Measurements from ENCODE around the gene FBXO40. TPM values are rescaled to one million over a fixed set of nuclear protein-coding genes. Genes with fewer than 3 reads are reported as not detected.

Gene FBXO40
- total RNA-seq, 2 donors from 2014 or later = not detected

DNA sequence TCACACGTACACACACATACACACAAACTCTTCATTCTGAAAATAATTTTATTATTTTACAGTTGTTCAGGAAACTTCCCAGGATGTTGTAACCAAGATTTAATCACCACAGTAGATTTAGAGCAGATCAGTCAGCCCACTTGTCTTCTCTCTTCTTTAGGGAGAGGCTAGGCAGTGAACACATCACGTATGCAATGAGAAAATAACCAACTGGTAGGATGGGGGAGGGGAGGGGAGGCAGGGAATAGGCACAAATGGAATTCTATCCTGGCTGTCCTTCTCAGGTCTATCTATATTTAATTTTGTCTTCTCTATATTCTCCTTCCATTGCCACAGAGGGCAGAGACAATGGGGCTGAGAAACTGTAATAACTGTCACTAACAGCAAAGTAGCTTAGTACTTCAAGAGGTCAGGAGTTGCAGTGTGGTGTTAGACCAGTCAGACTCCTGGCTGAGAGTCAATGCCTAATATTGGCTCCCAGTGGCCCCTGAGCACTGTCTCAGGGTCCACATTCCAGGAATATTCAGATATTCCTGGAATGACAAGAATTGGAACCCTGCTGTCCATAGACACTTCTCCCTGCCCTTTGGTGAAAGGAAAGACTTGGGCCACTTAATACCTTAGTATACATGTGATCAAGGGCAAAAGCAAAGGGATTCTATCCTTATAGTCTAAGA is 70.1 kb downstream of the FBXO40 start:
- peaks cover 75% of the 10 kb centered on the region for H3K36me3 Mint-ChIP-seq (ENCODE audit: low read depth)
- no peaks in the 10 kb centered on the region for H3K27me3 Mint-ChIP-seq
- H3K4me1 Mint-ChIP-seq = peaks cover 11% of the 10 kb centered on the region
- H3K4me3 Mint-ChIP-seq = no peak overlapping the region
- no peak overlapping the region for H3K27ac Mint-ChIP-seq
- peaks cover 4% of the 10 kb centered on the region for H3K9me3 Mint-ChIP-seq
- ATAC-seq (replicated peaks) = no peak

- Mint-ChIP-seq H3K36me3 (ENCODE audit: low read depth) (peaks cover 71% of the 10 kb centered on the region), H3K4me3 (no peak overlapping the region)
These were observed 72.3 kb downstream of the FBXO40 start for GRCh38 chr3:121665488-121665887.

GRCh38 chr3:121667333-121667732 is 74.2 kb downstream of the FBXO40 start:
- ATAC-seq (replicated peaks) = no peak
- H3K4me1 Mint-ChIP-seq = no peaks in the 10 kb centered on the region
- no peaks in the 10 kb centered on the region for H3K9me3 Mint-ChIP-seq
- H3K4me3 Mint-ChIP-seq = no peak overlapping the region
- peaks cover 86% of the 10 kb centered on the region for H3K36me3 Mint-ChIP-seq (ENCODE audit: low read depth)
- H3K27ac Mint-ChIP-seq = no peak overlapping the region
- H3K27me3 Mint-ChIP-seq = no peaks in the 10 kb centered on the region

More at GRCh38 chr3:121665488-121665887, 72.3 kb downstream of the FBXO40 start:
- no peak for ATAC-seq (replicated peaks)
- Mint-ChIP-seq H3K4me1 (peaks cover 6% of the 10 kb centered on the region), H3K27ac (no peak overlapping the region), H3K9me3 (peaks cover 4% of the 10 kb centered on the region), H3K27me3 (no peaks in the 10 kb centered on the region)

- H3K36me3 Mint-ChIP-seq (ENCODE audit: low read depth) = peaks cover 97% of the 10 kb centered on the region
- H3K4me3 Mint-ChIP-seq = no peak overlapping the region
These were observed 77.5 kb downstream of the FBXO40 start for GRCh38 chr3:121670676-121671075.

GRCh38 chr3:121677141-121677540 is 84.0 kb downstream of the FBXO40 start:
- no peaks in the 10 kb centered on the region for H3K27me3 Mint-ChIP-seq
- no peak overlapping the region for H3K27ac Mint-ChIP-seq
- peaks cover 100% of the 10 kb centered on the region for H3K36me3 Mint-ChIP-seq (ENCODE audit: low read depth)
- H3K4me1 Mint-ChIP-seq = no peaks in the 10 kb centered on the region
- no peak overlapping the region for H3K4me3 Mint-ChIP-seq
- H3K9me3 Mint-ChIP-seq = no peaks in the 10 kb centered on the region
- no peak for ATAC-seq (replicated peaks)

More at GRCh38 chr3:121670676-121671075, 77.5 kb downstream of the FBXO40 start:
- no peak overlapping the region for H3K27ac Mint-ChIP-seq
- no peaks in the 10 kb centered on the region for H3K4me1 Mint-ChIP-seq
- ATAC-seq (replicated peaks) = no peak
- no peaks in the 10 kb centered on the region for H3K27me3 Mint-ChIP-seq
- no peaks in the 10 kb centered on the region for H3K9me3 Mint-ChIP-seq

Other genes with a start within 250 kb of the FBXO40 start
- 10 to 100 TPM; 11.8 to 19.0 TPM for gene POLQ, start 47.4 kb upstream of the FBXO40 start, total RNA-seq
- not detected for gene ARGFX, start 25.4 kb upstream of the FBXO40 start, total RNA-seq
- gene HCLS1, start 67.5 kb downstream of the FBXO40 start, total RNA-seq = 100 to 1,000 TPM; 255 to 289 TPM
- 10 to 100 TPM; 29.7 to 39.1 TPM for gene GOLGB1, start 156.4 kb downstream of the FBXO40 start, total RNA-seq
- gene IQCB1, start 241.7 kb downstream of the FBXO40 start, total RNA-seq = 10 to 100 TPM; 41.7 to 47.5 TPM
- 10 to 100 TPM; 20.8 to 33.0 TPM for gene EAF2, start 241.8 kb downstream of the FBXO40 start, total RNA-seq